Fibroblast of skin of right biceps (primary cell): ENCODE data around the gene CAPN2.

Experiments used
- DNase-seq: peaks from one replicate; pipeline ENCODE4 v3.0.0-alpha.2; 2013

Gene CAPN2

GRCh38 chr1:223702735-223703667, 9.3 kb upstream of the CAPN2 start:
- peak; percentile 80 for DNase-seq

GRCh38 chr1:223703668-223704013, 8.7 kb upstream of the CAPN2 start:
- DNase-seq, result no peak

- DNase-seq, result peak; percentile 47
These were observed 7.1 kb upstream of the CAPN2 start for GRCh38 chr1:223704921-223705878.

GRCh38 chr1:223706077-223706973, 6.0 kb upstream of the CAPN2 start:
- peak; percentile 96 for DNase-seq

- DNase-seq, result peak; percentile 98
These were observed 4.9 kb upstream of the CAPN2 start for GRCh38 chr1:223707256-223708000.

- no peak for DNase-seq
These were observed 4.4 kb upstream of the CAPN2 start for GRCh38 chr1:223708001-223708359.

GRCh38 chr1:223708651-223709268, 3.6 kb upstream of the CAPN2 start:
- no peak for DNase-seq

- peak; percentile 55 for DNase-seq
These were observed 2.7 kb upstream of the CAPN2 start for GRCh38 chr1:223709598-223709997.

- no peak for DNase-seq
These were observed 1.9 kb upstream of the CAPN2 start for GRCh38 chr1:223710179-223711133.

GRCh38 chr1:223711173-223711572, 1.2 kb upstream of the CAPN2 start:
- peak; percentile 67 for DNase-seq

GRCh38 chr1:223711747-223712193, 569 bp upstream of the CAPN2 start:
- no peak for DNase-seq

GRCh38 chr1:223712850-223713474, 623 bp downstream of the CAPN2 start:
- DNase-seq, result no peak

- DNase-seq, result peak; percentile 47
These were observed 1.4 kb downstream of the CAPN2 start for GRCh38 chr1:223713546-223714420.

- no peak for DNase-seq
These were observed 2.0 kb downstream of the CAPN2 start for GRCh38 chr1:223714421-223714724.

GRCh38 chr1:223714849-223715603, 2.7 kb downstream of the CAPN2 start:
- peak; percentile 92 for DNase-seq

GRCh38 chr1:223715604-223716172, 3.3 kb downstream of the CAPN2 start:
- no peak for DNase-seq

- peak; percentile 66 for DNase-seq
These were observed 4.0 kb downstream of the CAPN2 start for GRCh38 chr1:223716302-223716862.
